Panc1 (cell line): ENCODE measurements around the gene SLC30A5. TPM values are rescaled to one million over a fixed set of nuclear protein-coding genes. Genes with fewer than 3 reads are reported as not detected.

Experiments used
- ATAC-seq: fragments of 200-7000 bp; cut with Tn5 transposase; 2 replicates; pipeline ENCODE4 v1.9.1; 2020; ENCODE audit warnings: mild to moderate bottlenecking, moderate library complexity
- BruUV-seq: library from RNA; stranded (reverse); fragments of 400-500 nt; replicated peaks from 2 replicates; lab custom pipeline; 2021; lab: Mats Ljungman, UMichigan
- CTCF ChIA-PET: fragments of 300-600 bp; sonication (Branson Sonifier 250); formaldehyde crosslinking; loops from one replicate; lab custom pipeline; 2022; ENCODE audit warnings: antibody characterized with exemption; lab: Charles Lee
- POLR2A ChIA-PET: fragments of 300-600 bp; sonication (Branson Sonifier 250); formaldehyde crosslinking; loops from one replicate; lab custom pipeline; 2022; ENCODE audit warnings: antibody characterized with exemption; lab: Charles Lee
- DNase-seq: peaks from one replicate; pipeline ENCODE4 v3.0.0-alpha.2; 2010; ENCODE audit warnings: low read depth, low spot score
- H3K27ac ChIP-seq: 2 replicates; pipeline ENCODE4 v1.5.1; 2011; ENCODE audit warnings: mild to moderate bottlenecking, low read length, inconsistent platforms
- H3K27me3 ChIP-seq: fragments of 200-500 bp; sonication (Bioruptor generic); 2 replicates; pipeline ENCODE4 v1.6.0; 2014; ENCODE audit warnings: low read length, inconsistent platforms; ENCODE audit not compliant: control insufficient read depth, insufficient read depth
- H3K36me3 ChIP-seq: fragments of 200-500 bp; sonication (Bioruptor generic); 2 replicates; pipeline ENCODE4 v1.5.1; 2014; ENCODE audit warnings: inconsistent platforms, mild to moderate bottlenecking, low read length, moderate library complexity; ENCODE audit not compliant: control insufficient read depth, insufficient read depth
- H3K4me1 ChIP-seq: 2 replicates; pipeline ENCODE4 v1.5.1; 2011; ENCODE audit warnings: inconsistent platforms, mild to moderate bottlenecking, low read length, moderate library complexity; ENCODE audit not compliant: control insufficient read depth, insufficient read depth
- H3K4me3 ChIP-seq, 2 experiments: 2 replicates each; pipeline ENCODE4 v1.5.1; 2011 to 2012; ENCODE audit warnings: low read depth in 2 of 2, low read length in 2 of 2, mild to moderate bottlenecking in 2 of 2, inconsistent platforms in 1 of 2, moderate library complexity in 1 of 2
- H3K9me3 ChIP-seq: fragments of 200-500 bp; sonication (Bioruptor generic); 2 replicates; pipeline ENCODE4 v1.5.1; 2014; ENCODE audit warnings: low read depth, mild to moderate bottlenecking, inconsistent platforms, low read length, moderate library complexity; ENCODE audit not compliant: control insufficient read depth, insufficient read depth
- CTCF ChIP-seq: fragments of 450-650 bp; IDR thresholded peaks from 2 replicates; pipeline ENCODE4 v1.5.1; 2017; ENCODE audit warnings: mild to moderate bottlenecking
- POLR2AphosphoS5 ChIP-seq: IDR thresholded peaks from 2 replicates; pipeline ENCODE4 v1.6.1; 2012; ENCODE audit warnings: mild to moderate bottlenecking, low read depth, low read length, moderate library complexity
- SIN3A ChIP-seq: IDR thresholded peaks from 2 replicates; pipeline ENCODE4 v1.6.1; 2012; ENCODE audit warnings: low read depth, mild to moderate bottlenecking, low read length, moderate library complexity, borderline replicate concordance; ENCODE audit not compliant: insufficient read depth
- TCF7L2 ChIP-seq: IDR thresholded peaks from 2 replicates; pipeline ENCODE4 v1.6.1; 2011; ENCODE audit warnings: mild to moderate bottlenecking, low read depth, low read length, inconsistent platforms
- in situ Hi-C: cut with HindIII; loops from 2 replicates; pipeline ENCODE4 v1.10.0; 2016; ENCODE audit warnings: low sequenced_read_pairs, low pct_unique_long_range_greater_than_20kb
- intact Hi-C: fragments of 100-400 bp; cut with micrococcal nuclease; formaldehyde crosslinking; loops from one replicate; pipeline ENCODE4 v1.10.0; 2022; ENCODE audit not compliant: unreplicated experiment
- total RNA-seq: library from RNA; stranded (reverse); gene quantifications from one replicate; pipeline ENCODE4 v1.2.1, GENCODE V29; 2021; ENCODE audit not compliant: unreplicated experiment
- TF ChIP-seq, protein P1 (sequence below), 2 experiments: IDR thresholded peaks; 2 replicates each; pipeline ENCODE4 v1.6.1; 2011 to 2012; ENCODE audit warnings: low read depth in 2 of 2, control low read depth in 1 of 2, low read length in 1 of 2, mild to moderate bottlenecking in 1 of 2, moderate library complexity in 1 of 2; ENCODE audit not compliant: insufficient read depth in 1 of 2

Gene SLC30A5
- total RNA-seq, 1 experiment from 2014 or later, result 61.3 TPM

DNA sequence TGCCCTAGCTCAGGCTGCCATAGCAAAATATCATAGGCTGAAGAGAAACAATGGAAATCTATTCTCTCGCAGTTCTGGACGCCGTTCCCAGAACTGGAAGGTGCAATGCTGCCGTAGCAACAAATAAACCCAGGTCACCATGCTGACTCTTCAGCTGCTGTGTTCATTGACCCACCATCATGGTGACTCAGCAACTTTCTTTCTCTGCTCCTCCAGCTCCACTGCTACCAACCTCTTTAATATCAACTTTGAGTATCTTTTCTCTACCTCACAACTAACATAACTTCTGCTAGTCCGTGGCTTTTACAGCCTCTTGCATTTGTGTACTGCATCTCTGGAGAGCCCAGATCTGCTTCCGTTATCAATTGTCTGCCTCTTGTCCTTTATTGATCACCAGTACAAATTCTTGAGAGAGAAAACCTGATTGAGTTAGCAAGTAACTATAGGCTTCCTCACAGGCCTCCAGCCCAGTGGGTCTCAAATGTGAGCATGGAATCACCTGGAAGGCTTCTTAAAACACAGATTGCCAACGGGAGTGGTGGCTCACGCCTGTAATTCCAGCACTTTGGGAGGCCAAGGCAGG lies 47.3 kb upstream of the SLC30A5 start:
- ATAC-seq (no peak), DNase-seq (no peak)
- no peaks in the 10 kb centered on the region for H3K27me3 ChIP-seq
- POLR2A ChIA-PET, result no interaction called here
- CTCF ChIA-PET, result no interaction called here
- intact Hi-C loops (loop anchor here (10.0 kb wide), 1 partner anchor 48 kb away; the partner anchor contains the start of gene SLC30A5), in situ Hi-C loops (no loop called here)
- H3K9me3 ChIP-seq, result no peaks in the 10 kb centered on the region
- H3K27ac ChIP-seq, result no peak overlapping the region
- H3K4me1 ChIP-seq, result peaks cover 4% of the 10 kb centered on the region; the same call in 1 of the 2 replicates
- no TSS peak for BruUV-seq
- H3K4me3 ChIP-seq, result no peak overlapping the region
- no peaks in the 10 kb centered on the region for H3K36me3 ChIP-seq
- TF ChIP-seq SIN3A (no peak), POLR2AphosphoS5 (no peak), TCF7L2 (no peak), CTCF (no peak)
- TF ChIP-seq, protein P1, sequence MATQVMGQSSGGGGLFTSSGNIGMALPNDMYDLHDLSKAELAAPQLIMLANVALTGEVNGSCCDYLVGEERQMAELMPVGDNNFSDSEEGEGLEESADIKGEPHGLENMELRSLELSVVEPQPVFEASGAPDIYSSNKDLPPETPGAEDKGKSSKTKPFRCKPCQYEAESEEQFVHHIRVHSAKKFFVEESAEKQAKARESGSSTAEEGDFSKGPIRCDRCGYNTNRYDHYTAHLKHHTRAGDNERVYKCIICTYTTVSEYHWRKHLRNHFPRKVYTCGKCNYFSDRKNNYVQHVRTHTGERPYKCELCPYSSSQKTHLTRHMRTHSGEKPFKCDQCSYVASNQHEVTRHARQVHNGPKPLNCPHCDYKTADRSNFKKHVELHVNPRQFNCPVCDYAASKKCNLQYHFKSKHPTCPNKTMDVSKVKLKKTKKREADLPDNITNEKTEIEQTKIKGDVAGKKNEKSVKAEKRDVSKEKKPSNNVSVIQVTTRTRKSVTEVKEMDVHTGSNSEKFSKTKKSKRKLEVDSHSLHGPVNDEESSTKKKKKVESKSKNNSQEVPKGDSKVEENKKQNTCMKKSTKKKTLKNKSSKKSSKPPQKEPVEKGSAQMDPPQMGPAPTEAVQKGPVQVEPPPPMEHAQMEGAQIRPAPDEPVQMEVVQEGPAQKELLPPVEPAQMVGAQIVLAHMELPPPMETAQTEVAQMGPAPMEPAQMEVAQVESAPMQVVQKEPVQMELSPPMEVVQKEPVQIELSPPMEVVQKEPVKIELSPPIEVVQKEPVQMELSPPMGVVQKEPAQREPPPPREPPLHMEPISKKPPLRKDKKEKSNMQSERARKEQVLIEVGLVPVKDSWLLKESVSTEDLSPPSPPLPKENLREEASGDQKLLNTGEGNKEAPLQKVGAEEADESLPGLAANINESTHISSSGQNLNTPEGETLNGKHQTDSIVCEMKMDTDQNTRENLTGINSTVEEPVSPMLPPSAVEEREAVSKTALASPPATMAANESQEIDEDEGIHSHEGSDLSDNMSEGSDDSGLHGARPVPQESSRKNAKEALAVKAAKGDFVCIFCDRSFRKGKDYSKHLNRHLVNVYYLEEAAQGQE (IDR thresholded peaks at IDR 0.05; ENCODE audit: insufficient read depth in 1 of 2, low read depth in 2 of 2, low read length in 1 of 2), result no peak

- in situ Hi-C loops, result no loop called here
- TF ChIP-seq POLR2AphosphoS5 (no peak), CTCF (peak; percentile 78)
- peaks cover 4% of the 10 kb centered on the region; the same call in 1 of the 2 replicates for H3K4me1 ChIP-seq
- no peak overlapping the region for H3K4me3 ChIP-seq
- H3K27ac ChIP-seq, result no peak overlapping the region
- ChIA-PET CTCF (no interaction called here), POLR2A (no interaction called here)
- ATAC-seq (peak; percentile 73), DNase-seq (no peak)
- BruUV-seq, result no TSS peak
- H3K36me3 ChIP-seq, result no peaks in the 10 kb centered on the region
- H3K27me3 ChIP-seq, result no peaks in the 10 kb centered on the region
- intact Hi-C loops, result loop anchor here (10.0 kb wide), 1 partner anchor 47 kb away; the partner anchor contains the start of gene SLC30A5
- no peaks in the 10 kb centered on the region for H3K9me3 ChIP-seq
These were observed 45.6 kb upstream of the SLC30A5 start for GRCh38 chr5:69048230-69048629.
